PC-9 (cell line): ENCODE measurements around the gene FAM118A.

Source experiments
- CTCF ChIP-seq: fragments of 200-600 bp; sonication (generic); conservative IDR thresholded peaks from 2 replicates; pipeline ENCODE4 v1.6.1; 2017; ENCODE audit warnings: mixed run types, antibody characterized with exemption, mild to moderate bottlenecking, moderate library complexity
- EZH2 ChIP-seq: fragments of 200-600 bp; sonication (generic); IDR thresholded peaks from 2 replicates; pipeline ENCODE4 v1.8.0; 2017; ENCODE audit warnings: antibody characterized with exemption, low read depth

- no peak for TF ChIP-seq CTCF
- no peak for TF ChIP-seq EZH2
These were observed 4.2 kb upstream of the FAM118A start for GRCh38 chr22:45305456-45306075.
